ENCODE results near the gene PARP1.
"Not testable (repeated sequence)": the region's sequence is repeated elsewhere in the genome, so short reads cannot be mapped to it uniquely, and the experiment has no call there.

PARP1 gene

GRCh38 chr1:226349081-226349480, 58.8 kb downstream of the PARP1 start:
- DNase-seq: no peak

GRCh38 chr1:226344441-226345259, 63.2 kb downstream of the PARP1 start:
- DNase-seq: no peak

- no peak for DNase-seq
These were observed 65.2 kb downstream of the PARP1 start for GRCh38 chr1:226342656-226343055.

- DNase-seq: not testable (repeated sequence)
These were observed 67.8 kb downstream of the PARP1 start for GRCh38 chr1:226340111-226340510.

DNA sequence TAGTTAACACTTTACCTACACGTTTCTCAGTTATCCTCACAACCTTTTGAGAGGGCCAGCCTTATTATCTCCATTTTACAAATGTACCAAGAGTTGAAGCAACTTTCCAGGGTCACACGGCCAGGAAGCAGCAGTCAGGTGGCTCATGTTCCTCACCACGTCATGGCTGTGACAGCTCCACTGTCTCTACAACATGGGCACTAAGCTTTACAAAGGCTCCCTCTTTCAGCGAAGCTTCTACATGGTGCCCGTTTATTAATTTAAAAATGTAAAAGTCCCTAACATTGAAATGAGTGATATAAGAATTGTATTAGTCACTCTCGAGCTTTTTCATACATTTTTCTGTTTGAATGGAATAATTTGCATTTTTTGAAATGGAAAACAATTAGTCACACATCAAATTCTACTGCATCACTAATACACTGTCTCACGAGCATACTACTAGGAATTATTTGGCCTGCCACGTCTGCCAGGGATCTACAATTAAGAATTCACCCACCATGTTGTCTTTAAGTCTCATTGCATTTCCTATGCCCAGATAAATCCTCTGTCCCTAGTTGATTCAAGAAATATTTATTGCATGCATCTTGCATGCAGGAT, 70.5 kb downstream of the PARP1 start:
- DNase-seq: no peak

DNA sequence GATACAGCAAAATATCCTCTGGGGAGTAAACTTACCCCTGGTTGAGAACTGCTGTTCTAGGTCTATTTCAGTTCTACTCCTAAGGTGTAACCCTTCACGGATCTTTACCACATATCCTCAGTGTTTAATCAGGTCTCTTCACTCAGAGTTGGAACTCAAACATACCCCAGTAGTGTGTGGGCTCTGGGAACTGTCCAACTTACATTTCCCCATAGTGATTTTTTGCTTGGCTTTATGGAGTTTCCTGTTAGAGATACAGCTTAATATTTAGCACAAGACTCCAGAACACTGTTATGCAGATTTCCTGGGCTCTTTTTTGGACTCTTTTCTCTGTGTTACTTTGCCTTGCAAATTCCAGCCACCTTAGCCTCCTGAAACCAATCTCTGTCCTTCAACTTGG, 72.2 kb downstream of the PARP1 start:
- no peak for DNase-seq

GRCh38 chr1:226332947-226333346, 74.9 kb downstream of the PARP1 start:
- DNase-seq: no peak

GRCh38 chr1:226329237-226329636, 78.7 kb downstream of the PARP1 start:
- no peak for DNase-seq

- DNase-seq: no peak
These were observed 80.1 kb downstream of the PARP1 start for GRCh38 chr1:226327761-226328162.

DNA sequence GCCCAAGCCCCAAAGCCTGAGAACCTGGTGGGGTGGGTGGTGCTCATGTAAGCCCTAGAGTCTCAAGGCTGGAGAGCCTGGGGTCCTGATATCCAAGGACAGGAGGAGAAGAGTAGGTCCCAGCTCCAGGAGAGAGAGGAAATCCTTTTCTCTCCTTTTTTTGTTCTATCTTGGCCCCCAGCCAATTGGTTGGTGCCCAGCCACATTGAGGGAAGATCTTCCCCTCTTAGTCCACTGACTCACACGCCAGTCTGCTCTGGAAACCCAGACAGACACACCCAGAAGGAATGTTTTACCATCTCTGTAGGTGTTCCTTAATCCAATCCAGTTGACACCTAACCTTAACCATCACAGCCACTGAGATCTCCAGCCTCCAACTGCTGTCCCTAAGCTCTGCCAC, 82.7 kb downstream of the PARP1 start:
- DNase-seq: no peak

DNA sequence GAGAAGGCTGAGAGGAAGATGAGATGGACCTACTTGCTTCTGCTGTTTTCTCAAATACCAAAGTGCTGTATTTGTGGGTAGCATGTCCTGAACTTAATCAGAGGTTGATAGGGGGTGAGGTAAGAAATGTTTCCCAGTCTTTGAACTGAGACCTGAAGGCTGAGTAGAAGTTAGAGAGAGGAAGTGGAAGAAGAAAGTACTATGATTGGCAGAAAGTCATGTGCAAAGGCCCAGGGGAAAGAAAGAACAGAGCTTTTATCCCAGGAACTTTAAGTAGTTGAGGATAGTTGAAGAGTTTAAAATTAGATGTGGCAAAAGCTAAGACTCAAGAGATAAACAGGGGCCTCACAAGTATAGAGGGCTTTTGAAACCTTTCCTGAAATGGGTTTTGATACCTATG, 83.4 kb downstream of the PARP1 start:
- DNase-seq: no peak

GRCh38 chr1:226322986-226323385, 84.9 kb downstream of the PARP1 start:
- no peak for DNase-seq

GRCh38 chr1:226320930-226321329, 87.0 kb downstream of the PARP1 start:
- DNase-seq: no peak

DNA sequence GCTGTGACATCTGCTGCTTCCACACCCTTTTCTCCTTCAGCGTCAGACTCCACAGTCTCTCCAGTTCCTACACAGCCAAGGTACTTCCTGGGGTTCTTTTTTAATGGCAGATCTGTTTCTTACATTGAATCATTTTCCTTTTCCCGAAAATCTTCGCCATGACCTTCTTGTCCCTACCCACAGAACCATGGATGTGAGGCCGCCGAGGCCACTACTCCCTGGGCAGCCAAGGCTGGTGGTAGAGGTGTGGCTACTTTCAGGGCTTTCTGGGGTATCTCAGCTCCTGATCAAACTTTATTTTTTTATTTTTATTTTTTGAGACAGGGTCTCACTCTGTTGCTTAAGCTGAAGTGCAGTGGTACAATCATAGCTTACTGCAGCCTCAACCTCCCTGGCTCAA, 89.4 kb downstream of the PARP1 start:
- DNase-seq: no peak

DNA sequence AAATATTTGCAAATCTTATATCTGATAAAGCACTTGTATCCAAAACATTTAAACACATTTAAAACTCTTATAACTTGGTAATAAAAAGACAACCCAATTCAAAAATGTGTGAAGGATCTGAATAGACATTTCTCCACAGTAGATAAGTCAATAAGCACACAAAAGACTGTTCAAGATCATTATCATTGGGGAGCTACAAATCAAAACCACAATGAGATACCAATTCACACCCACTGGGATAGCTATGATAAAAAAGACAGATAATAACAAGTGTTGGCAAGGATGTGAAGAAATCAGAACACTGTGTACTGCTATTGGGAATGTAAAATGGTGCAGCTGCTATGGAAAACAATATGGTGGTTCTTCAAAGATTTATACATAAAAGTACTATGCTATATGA, 93.8 kb downstream of the PARP1 start:
- DNase-seq: no peak

DNA sequence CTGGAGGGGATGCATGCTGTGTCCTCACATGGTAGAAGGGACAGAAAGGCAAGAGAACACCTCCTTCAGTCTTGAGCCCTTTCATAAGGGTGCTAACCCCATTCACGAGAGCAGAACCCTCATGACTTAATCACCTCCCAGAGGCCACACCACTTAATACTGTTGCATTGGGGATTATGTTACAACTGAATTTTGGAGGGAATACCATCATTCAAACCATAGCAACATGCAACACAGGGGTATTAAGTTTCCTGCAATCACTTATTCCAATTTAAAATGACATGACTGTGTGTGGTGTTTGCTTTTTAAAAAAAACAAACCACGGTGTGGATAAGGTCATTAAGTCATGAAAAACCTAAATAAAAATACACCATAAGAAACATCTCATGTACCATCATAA, 95.8 kb downstream of the PARP1 start:
- no peak for DNase-seq

DNA sequence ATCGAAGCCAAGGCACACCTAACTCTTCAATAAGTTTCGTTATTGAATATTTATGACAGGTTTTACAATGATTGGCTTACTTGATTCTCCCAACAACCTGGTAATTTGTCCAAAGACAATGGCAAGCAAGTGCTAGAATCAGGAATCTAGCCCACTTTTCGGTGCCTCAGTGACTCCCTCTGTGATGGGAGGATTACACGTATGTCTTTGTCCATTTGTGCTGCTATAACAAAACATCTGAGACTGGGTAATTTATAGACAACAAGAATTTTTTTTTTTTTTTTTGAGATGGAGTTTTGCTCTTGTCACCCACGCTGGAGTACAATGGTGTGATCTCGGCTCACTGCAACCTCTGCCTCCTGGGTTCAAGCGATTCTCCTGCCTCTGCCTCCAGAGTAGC, 96.5 kb downstream of the PARP1 start:
- DNase-seq: no peak
